SJCRH30 (cell line): ENCODE data around the gene PBX4. TPM values are rescaled to one million over a fixed set of nuclear protein-coding genes. Genes with fewer than 3 reads are reported as not detected.
"Not testable (repeated sequence)": the region's sequence is repeated elsewhere in the genome, so short reads cannot be mapped to it uniquely, and the experiment has no call there.

Source experiments
- DNase-seq, 2 experiments: peaks; one replicate each; pipeline ENCODE4 v3.0.0-alpha.2; 2015 to 2020
- H3K27ac ChIP-seq: fragments of 250-450 bp; sonication (Bioruptor Pico); 2 replicates; pipeline ENCODE4 v1.5.1; 2020; ENCODE audit warnings: mild to moderate bottlenecking, moderate library complexity
- H3K27me3 ChIP-seq: fragments of 250-450 bp; sonication (Bioruptor Pico); 2 replicates; pipeline ENCODE4 v1.5.1; 2020; ENCODE audit warnings: mild to moderate bottlenecking, moderate library complexity
- H3K36me3 ChIP-seq: fragments of 250-450 bp; sonication (Bioruptor Pico); 2 replicates; pipeline ENCODE4 v1.5.1; 2020; ENCODE audit warnings: mild to moderate bottlenecking, moderate library complexity
- H3K4me1 ChIP-seq: fragments of 250-450 bp; sonication (Bioruptor Pico); 2 replicates; pipeline ENCODE4 v1.5.1; 2020; ENCODE audit warnings: mild to moderate bottlenecking, moderate library complexity
- H3K4me3 ChIP-seq: fragments of 250-450 bp; sonication (Bioruptor Pico); 2 replicates; pipeline ENCODE4 v1.5.1; 2020; ENCODE audit warnings: mild to moderate bottlenecking, moderate library complexity
- H3K9me3 ChIP-seq: fragments of 250-450 bp; sonication (Bioruptor Pico); replicated peaks from 2 replicates; pipeline ENCODE4 v1.5.1; 2020; ENCODE audit warnings: mild to moderate bottlenecking, moderate library complexity
- total RNA-seq: library from RNA; depleted of rRNA; stranded (reverse); fragments of >200 nt; shearing (Covaris generic); gene quantifications from 2 replicates; pipeline ENCODE4 v1.2.3, GENCODE V29; 2014

The PBX4 gene
- total RNA-seq, 1 experiment from 2014 or later, result 3.6 TPM

DNA sequence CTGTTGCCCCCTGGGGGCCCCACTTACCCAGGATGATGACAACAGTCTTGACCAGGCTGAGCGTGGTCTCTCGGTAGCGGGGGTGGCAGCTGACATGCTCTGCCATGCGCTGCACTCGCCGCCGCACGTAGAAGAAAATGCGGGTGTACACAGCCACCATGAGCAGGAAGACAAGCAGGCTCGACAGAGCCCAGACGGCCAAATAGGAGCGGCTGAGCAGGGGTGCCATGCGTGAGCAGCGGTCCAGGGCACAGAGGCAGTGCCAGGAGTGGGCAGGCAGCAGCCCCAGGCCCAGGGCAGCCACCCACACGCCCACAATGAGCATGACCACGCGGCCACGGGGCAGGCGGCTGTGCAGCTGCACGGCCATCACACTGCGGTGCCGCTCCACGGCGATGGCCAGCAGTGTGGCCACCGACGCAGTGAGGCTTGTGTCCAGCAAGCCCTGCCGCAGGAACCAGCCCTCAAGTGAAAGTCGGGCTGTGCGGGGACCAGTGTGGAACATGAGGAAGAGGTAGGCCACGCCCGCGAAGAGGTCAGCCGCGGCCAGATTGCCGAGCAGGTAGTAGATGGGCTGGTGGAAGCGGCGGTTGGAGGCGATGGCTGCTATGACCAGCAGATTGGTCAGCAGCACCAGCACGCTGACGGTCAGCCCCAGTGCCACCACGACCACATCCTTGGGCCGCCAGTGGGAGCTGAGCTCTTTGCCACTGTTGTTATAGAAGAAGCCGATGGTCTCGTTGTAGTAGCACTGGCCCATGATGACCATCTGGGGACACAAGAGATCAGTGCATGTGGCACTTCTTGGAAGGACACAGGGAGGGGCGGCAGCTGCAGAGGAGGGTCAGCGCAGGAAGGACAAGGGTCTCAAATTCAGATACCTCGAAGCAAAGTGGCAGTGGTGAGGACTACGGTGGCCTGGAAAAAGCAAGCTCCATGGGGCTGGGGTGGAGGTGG lies 8.3 kb upstream of the PBX4 start:
- H3K9me3 ChIP-seq, result no peaks in the 10 kb centered on the region
- H3K4me1 ChIP-seq, result no peaks in the 10 kb centered on the region
- no peak overlapping the region for H3K4me3 ChIP-seq
- DNase-seq, result no peak
- no peak overlapping the region for H3K27ac ChIP-seq
- H3K27me3 ChIP-seq, result no peaks in the 10 kb centered on the region
- no peaks in the 10 kb centered on the region for H3K36me3 ChIP-seq

DNA sequence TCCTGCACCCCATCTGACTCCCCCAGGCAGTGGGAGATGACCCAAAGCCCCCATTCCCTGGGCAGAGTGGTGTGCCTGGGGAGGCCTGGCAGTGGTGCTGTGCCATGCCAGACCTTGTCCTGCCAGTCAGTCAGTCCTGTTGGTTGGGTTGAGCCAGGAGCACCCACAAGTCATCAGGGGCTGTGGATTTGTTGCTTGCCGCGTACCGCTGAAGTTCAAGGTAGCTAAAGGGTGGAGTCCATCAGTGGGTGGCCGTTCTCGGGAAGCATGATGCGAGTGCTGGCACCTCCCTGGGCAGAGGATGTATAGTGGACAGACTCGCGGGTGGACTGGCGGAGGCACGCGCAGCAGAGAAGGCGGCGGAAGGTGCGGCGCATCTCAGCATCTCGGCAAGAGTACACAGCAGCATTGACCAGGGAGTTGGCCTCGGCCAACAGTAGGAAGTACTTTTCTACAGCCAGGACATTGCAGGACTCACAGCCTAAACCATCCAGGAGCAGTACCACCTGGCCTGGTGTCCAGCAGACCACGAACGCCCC lies 5.6 kb upstream of the PBX4 start:
- H3K4me3 ChIP-seq, result no peak overlapping the region
- no peaks in the 10 kb centered on the region; the same call in 1 of the 2 replicates for H3K27me3 ChIP-seq
- no peaks in the 10 kb centered on the region for H3K9me3 ChIP-seq
- no peak overlapping the region for H3K27ac ChIP-seq
- no peak for DNase-seq
- H3K36me3 ChIP-seq, result no peaks in the 10 kb centered on the region
- H3K4me1 ChIP-seq, result no peaks in the 10 kb centered on the region; the same call in 1 of the 2 replicates

DNA sequence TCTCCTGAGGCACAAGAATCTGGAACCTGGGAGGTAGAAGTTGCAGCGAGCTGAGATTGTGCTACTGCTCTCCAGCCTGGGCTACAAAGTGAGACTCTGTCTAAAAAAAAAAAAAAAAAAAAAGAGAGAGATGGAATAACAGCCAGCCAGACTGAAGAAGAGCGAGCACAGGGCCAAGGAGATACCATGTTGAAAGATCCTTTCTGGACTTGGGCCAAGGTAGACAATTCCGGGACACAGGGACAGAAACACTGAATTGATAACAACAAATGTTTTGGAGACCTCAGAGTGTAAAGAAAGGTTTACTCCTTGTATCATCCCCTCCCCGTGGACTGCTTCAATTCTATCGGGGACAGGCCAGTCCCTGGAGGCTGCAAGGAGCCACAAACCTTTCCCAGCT lies 4.9 kb upstream of the PBX4 start:
- no peaks in the 10 kb centered on the region for H3K9me3 ChIP-seq
- no peak for DNase-seq
- H3K36me3 ChIP-seq, result no peaks in the 10 kb centered on the region

DNA sequence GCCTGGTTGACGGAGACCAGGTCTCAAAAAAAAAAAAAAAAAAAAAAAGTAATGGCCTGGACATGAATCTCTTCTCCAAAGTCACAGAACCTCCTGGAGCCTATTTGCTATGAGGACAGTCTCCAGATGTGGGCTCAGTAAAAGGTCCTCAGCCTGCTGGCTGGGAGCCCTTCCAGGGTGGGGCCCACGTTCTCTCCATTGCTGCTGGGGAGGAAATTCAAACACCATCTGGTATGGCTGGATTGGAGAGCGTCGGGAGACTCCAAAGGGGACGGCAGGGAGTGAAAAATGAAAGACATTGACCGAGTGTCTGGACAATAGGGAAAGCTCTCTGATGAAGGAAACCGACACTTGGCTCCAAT lies 1.3 kb upstream of the PBX4 start:
- Histone ChIP-seq H3K4me1 (no peaks in the 10 kb centered on the region; the same call in 1 of the 2 replicates), H3K27ac (no peak overlapping the region), H3K36me3 (no peaks in the 10 kb centered on the region), H3K9me3 (no peaks in the 10 kb centered on the region), H3K4me3 (no peak overlapping the region), H3K27me3 (no peaks in the 10 kb centered on the region; the same call in 1 of the 2 replicates)
- no peak for DNase-seq

More for the DNA sequence above, 4.9 kb upstream of the PBX4 start:
- Histone ChIP-seq H3K27ac (no peak overlapping the region), H3K4me3 (no peak overlapping the region), H3K4me1 (no peaks in the 10 kb centered on the region; the same call in 1 of the 2 replicates), H3K27me3 (no peaks in the 10 kb centered on the region; the same call in 1 of the 2 replicates)

DNA sequence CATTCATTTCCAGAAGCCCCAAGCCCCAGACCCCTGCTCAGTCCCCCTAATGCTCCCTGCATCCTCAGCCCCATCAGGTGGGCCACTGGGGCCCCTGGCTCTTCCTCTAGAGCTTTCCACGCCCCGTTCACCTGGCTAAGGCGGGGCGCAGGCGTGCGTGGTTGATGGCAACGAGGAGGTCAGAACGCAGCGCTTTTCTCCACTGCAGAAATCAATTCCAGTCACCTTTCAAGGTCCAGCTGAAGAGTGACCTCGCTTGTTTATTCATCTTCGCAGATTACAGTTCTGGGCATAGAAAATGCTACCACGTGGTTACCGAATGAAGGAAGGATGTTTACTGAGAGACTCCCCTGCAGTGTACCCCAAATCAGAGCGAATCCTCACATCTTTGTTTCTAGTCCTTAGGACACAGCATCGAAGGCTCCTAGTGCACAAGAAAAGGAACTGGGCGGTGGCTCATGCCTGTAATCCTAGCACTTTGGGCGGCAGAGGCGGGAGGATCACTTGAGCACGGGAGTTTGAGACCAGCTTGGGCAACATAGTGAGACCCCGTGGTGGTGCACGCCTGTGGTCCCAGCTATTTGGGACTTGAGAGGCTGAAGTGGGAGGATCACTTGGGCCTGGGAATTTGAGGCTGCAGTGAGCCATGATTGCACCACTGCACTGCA lies 828 bp upstream of the PBX4 start:
- peak overlapping the region; percentile 60 for H3K4me3 ChIP-seq
- no peaks in the 10 kb centered on the region; the same call in 1 of the 2 replicates for H3K4me1 ChIP-seq
- H3K9me3 ChIP-seq, result no peaks in the 10 kb centered on the region
- H3K27ac ChIP-seq, result no peak overlapping the region
- H3K27me3 ChIP-seq, result no peaks in the 10 kb centered on the region; the same call in 1 of the 2 replicates
- H3K36me3 ChIP-seq, result no peaks in the 10 kb centered on the region
- DNase-seq, result no peak

DNA sequence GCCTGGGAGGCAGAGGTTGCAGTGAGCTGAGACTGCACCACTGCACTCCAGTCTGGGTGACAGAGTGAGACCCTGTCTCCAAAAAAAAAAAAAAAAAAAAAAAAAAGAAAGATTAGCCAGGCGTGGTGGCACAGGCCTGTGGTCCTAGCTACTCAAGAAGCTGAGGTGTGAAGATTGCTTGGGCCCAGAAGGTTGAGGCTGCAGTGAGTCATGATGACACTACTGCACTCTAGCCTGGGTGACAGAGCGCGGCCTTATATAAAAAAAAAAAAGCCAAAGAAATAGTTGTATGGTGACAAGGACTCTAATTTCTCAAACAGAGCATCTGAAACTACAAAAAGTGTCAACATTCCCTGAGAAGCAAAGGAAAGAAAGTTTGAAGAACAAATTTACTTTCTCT lies 3.4 kb downstream of the PBX4 start:
- no peaks in the 10 kb centered on the region; the same call in 1 of the 2 replicates for H3K4me1 ChIP-seq
- H3K4me3 ChIP-seq, result no peak overlapping the region
- H3K9me3 ChIP-seq, result no peaks in the 10 kb centered on the region
- H3K27ac ChIP-seq, result no peak overlapping the region
- no peaks in the 10 kb centered on the region for H3K36me3 ChIP-seq
- DNase-seq, result no peak
- H3K27me3 ChIP-seq, result no peaks in the 10 kb centered on the region; the same call in 1 of the 2 replicates

DNA sequence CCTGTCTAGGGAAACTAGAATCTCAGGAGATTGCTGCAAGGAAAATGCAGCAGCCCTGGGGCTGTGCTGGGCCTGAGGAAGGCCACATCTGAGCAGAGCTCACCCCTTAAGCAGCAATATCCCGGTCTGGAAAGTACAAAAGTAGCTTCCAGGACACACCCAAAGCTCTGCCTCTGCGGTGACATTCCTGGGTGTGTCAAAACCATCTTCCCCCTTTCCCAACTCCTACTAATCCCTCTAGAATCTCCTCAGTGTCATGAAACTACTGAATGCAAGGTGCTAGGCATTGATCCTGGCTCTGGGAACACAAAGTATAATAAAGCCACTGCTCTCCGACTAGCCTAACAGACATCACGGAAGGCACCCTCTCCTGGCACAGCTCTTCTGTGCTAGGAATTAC lies 5.0 kb downstream of the PBX4 start:
- no peaks in the 10 kb centered on the region for H3K36me3 ChIP-seq
- H3K4me1 ChIP-seq, result no peaks in the 10 kb centered on the region
- H3K27ac ChIP-seq, result no peak overlapping the region
- no peak for DNase-seq
- no peak overlapping the region for H3K4me3 ChIP-seq
- no peaks in the 10 kb centered on the region for H3K9me3 ChIP-seq
- no peaks in the 10 kb centered on the region for H3K27me3 ChIP-seq

DNA sequence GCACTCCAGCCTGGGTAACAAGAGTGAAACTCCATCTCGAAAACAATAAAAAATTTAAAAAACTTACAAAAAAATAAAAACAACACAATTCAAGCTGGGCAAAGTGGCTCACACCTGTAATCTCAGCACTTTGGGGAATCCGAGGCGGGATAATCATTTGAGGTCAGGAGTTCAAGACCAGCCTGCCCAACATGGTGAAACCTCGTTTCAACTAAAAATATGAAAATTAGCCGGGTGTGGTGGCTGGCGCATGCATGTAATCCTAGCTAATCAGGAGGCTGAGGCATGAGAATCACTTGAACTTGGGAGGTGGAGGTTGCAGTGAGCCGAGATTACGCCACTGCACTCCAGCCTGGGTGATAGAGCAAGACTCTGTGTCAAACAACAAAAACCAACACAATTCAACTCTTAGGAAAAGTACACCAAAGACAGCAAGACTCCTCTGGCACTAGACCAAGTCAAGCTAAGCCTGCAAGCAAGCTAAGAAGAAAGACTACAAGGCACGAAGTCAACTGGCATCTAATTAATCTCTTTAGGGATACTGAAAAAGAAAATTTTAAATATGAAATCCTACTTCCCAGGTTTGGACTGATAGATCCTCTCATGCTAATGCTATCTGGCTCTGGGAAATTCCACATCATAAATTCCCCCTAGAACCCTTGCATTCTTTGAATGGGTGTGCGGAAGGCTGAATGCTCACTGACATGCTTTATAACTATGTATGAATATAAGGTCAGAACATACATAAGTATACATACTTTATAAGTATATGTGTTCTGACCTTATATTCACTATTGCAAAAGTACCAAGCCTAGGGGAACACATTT lies 7.9 kb downstream of the PBX4 start:
- no peak overlapping the region for H3K27ac ChIP-seq
- no peak overlapping the region for H3K4me3 ChIP-seq
- no peaks in the 10 kb centered on the region for H3K36me3 ChIP-seq
- H3K9me3 ChIP-seq, result no peaks in the 10 kb centered on the region
- H3K27me3 ChIP-seq, result no peaks in the 10 kb centered on the region
- DNase-seq, result no peak
- peaks cover 5% of the 10 kb centered on the region; the same call in 1 of the 2 replicates for H3K4me1 ChIP-seq

DNA sequence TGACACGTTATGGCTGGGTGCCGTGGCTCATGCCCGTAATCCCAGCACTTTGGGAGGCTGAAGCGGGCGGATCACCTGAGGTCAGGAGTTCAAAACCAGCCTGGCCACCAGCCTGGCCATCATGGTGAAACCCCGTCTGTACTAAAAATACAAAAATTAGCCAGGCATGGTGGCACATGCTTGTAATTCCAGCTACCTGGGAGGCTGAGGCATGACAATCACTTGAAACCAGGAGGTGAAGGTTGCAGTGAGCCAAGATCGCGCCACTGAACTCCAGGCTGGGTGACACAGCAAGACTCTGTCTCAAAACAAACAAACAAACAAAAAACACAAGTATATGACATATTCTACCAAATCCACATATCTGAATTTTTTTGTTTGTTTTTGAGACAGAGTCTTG lies 11.8 kb downstream of the PBX4 start:
- H3K27me3 ChIP-seq, H3K4me1 ChIP-seq, H3K27ac ChIP-seq, H3K36me3 ChIP-seq, DNase-seq, H3K9me3 ChIP-seq, H3K4me3 ChIP-seq: not testable (repeated sequence)

DNA sequence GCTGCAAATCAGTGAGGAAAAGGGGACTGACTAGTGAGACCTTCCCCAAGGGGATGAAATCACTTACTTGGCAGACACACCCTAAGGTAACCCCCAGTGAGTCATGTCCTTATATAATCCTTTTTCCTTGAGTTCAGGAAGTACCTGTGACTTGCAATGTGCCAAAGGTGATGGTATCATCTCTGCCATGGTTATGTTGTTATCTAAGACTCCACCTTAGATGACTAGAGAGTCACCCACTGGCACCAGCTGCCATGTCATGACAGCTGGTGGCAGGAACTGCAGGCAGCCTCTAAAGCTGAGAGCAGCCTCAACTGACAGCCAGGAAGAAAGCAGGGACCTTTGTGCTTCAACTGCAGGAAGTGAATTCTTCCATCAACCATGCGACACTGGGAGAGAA lies 12.5 kb downstream of the PBX4 start:
- no peak overlapping the region for H3K27ac ChIP-seq
- H3K36me3 ChIP-seq, result no peaks in the 10 kb centered on the region
- DNase-seq, result peak; percentile 24 to 53
- H3K4me3 ChIP-seq, result no peak overlapping the region
- H3K9me3 ChIP-seq, result no peaks in the 10 kb centered on the region
- H3K4me1 ChIP-seq, result peaks cover 5% of the 10 kb centered on the region; the same call in 1 of the 2 replicates
- H3K27me3 ChIP-seq, result no peaks in the 10 kb centered on the region

DNA sequence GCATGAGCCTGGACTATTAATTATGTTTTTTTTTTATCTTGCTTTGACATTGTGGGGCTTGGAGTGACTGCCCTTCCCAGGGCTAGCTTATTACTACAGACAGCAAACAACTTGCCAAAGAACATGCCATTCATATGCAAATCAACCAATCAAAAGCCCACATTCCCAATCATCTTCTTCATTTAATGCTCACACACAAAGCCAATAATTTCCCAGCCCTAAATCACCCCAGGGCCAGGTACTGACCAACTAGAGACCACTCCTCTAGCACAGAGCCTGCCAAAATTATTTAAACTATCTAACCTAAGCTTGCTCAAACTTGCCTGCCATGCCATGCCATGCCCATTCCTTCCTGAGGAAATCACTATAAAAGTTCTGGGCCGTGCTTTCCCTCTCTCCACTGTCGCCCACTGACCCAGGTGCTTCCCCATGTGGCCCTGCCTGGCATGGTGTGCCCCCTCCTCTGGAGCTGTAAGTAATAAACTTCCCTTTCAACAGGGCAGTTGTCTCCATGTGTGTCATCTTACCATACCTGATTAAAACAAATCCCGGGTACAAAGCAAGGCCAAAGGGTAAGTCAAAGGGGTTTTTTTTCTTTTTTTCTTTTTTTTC lies 15.7 kb downstream of the PBX4 start:
- no peak overlapping the region for H3K4me3 ChIP-seq
- H3K27me3 ChIP-seq, result no peaks in the 10 kb centered on the region
- H3K4me1 ChIP-seq, result peaks cover 5% of the 10 kb centered on the region; the same call in 1 of the 2 replicates
- DNase-seq, result no peak
- no peak overlapping the region for H3K27ac ChIP-seq
- no peaks in the 10 kb centered on the region for H3K36me3 ChIP-seq
- no peaks in the 10 kb centered on the region for H3K9me3 ChIP-seq

DNA sequence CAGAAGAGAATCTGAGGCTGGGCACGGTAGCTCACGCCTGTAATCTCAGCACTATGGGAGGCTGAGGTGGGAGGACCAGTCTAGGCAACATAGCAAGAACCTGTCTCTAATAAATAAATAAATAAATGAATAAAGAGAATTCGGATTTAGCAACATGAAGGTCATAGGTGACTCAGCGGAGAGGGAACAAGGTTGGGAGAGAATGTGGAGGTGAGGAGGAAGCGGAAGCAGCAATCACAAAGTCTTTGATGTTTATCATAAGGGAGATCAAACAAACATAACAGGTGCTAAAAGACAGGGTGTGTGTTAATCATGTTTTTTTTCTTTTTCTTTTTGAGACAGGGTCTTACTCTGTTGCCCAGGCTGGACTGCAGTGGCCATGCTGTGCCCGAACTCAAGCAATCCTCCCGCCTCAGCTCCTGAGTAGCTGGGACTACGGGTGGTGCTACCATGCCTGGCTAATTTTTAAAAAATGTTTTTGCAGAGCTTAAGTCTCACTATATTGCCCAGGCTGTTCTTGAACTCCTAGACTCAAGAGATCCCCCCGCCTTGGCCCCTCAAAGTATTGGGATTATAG lies 16.3 kb downstream of the PBX4 start:
- Histone ChIP-seq H3K27ac (no peak overlapping the region), H3K9me3 (no peaks in the 10 kb centered on the region), H3K4me1 (peaks cover 5% of the 10 kb centered on the region; the same call in 1 of the 2 replicates), H3K27me3 (no peaks in the 10 kb centered on the region), H3K4me3 (no peak overlapping the region), H3K36me3 (no peaks in the 10 kb centered on the region)
- DNase-seq, result no peak

DNA sequence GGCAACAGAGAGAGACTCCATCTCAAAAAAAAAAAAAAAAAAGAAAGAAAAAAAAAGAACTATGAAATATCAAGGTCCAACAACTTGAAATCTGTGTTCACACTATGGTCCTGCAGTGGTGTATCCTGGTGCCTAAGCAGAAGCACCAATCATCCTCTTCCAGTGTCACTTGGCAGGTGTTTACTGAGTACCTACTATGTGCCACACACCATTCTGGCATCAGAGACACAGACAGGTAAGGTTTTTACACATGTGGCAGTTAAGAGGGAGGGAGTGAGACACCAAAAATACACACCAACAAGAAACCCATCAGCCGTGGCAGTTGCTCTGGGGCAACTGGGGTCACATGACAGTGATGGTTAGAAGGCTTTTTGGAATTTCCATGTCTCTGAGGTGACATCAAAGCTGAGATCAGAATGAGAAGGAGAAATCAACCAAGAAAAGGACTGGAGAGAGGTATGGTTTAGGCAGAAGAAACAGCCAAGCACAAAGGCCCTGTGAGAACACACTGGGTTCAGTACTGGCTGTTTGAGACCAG lies 17.6 kb downstream of the PBX4 start:
- Histone ChIP-seq H3K9me3 (no peaks in the 10 kb centered on the region), H3K4me1 (peaks cover under 1% of the 10 kb centered on the region; the same call in 1 of the 2 replicates), H3K27ac (no peak overlapping the region), H3K27me3 (no peaks in the 10 kb centered on the region), H3K4me3 (no peak overlapping the region), H3K36me3 (no peaks in the 10 kb centered on the region)
- no peak for DNase-seq
